ENCODE results near the gene PSEN1.

GRCh38 chr14:73246387-73247150 lies 110.3 kb downstream of the PSEN1 start:
- TF ChIP-seq SREBF2 (IDR thresholded peaks at IDR 0.05) (no peak), EP300 (IDR thresholded peaks at IDR 0.05) (no peak), CEBPB (IDR thresholded peaks at IDR 0.05) (no peak), TP53 (CRISPR knock-in tag; IDR thresholded peaks at IDR 0.05) (no peak), USF2 (IDR thresholded peaks at IDR 0.05) (no peak), CTCF (IDR thresholded peaks at IDR 0.05) (no peak), KDM1A (IDR thresholded peaks at IDR 0.05; ENCODE audit: low read depth) (no peak), POLR2A (IDR thresholded peaks at IDR 0.05; ENCODE audit: low read length) (no peak), HOXA7 (CRISPR knock-in tag; IDR thresholded peaks at IDR 0.05) (no peak)
